ENCODE data around the gene GRIA1.

DNA sequence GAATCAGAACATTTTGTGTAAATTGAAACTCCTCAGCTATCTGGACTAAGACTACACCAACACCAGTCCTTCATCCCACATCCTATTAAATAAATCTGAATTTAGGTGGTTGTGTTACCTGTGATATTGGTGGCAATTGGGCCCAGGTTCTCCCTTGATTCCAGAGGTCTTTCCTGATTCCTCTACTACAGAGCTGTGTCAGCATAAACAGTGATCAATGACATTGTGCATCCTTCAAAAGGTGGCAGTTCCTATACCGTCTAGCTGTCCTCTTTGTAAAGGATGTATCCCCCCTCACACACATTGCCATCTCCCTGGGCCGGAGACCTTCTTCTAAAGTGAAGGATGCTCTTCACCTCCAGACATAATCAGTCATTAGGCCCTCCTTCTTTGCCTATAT lies 309.0 kb downstream of the GRIA1 start:
- TF ChIP-seq, protein P1, sequence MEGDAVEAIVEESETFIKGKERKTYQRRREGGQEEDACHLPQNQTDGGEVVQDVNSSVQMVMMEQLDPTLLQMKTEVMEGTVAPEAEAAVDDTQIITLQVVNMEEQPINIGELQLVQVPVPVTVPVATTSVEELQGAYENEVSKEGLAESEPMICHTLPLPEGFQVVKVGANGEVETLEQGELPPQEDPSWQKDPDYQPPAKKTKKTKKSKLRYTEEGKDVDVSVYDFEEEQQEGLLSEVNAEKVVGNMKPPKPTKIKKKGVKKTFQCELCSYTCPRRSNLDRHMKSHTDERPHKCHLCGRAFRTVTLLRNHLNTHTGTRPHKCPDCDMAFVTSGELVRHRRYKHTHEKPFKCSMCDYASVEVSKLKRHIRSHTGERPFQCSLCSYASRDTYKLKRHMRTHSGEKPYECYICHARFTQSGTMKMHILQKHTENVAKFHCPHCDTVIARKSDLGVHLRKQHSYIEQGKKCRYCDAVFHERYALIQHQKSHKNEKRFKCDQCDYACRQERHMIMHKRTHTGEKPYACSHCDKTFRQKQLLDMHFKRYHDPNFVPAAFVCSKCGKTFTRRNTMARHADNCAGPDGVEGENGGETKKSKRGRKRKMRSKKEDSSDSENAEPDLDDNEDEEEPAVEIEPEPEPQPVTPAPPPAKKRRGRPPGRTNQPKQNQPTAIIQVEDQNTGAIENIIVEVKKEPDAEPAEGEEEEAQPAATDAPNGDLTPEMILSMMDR (IDR thresholded peaks at IDR 0.05), result no peak
- no peak for TF ChIP-seq POLR2A (IDR thresholded peaks at IDR 0.05)

Data from gastroesophageal sphincter (tissue), 3 donors.